ENCODE data around the gene CCDC187. TPM values are rescaled to one million over a fixed set of nuclear protein-coding genes. Genes with fewer than 3 reads are reported as not detected.

CCDC187 gene
- total RNA-seq, 1 experiment from 2014 or later = not detected

GRCh38 chr9:136252846-136253245, 51.0 kb downstream of the CCDC187 start:
- Histone ChIP-seq H3K27ac (no peak overlapping the region), H3K36me3 (no peaks in the 10 kb centered on the region), H3K4me1 (peaks cover 13% of the 10 kb centered on the region), H3K27me3 (peaks cover 67% of the 10 kb centered on the region), H3K4me3 (no peak overlapping the region), H3K9me3 (replicated peaks) (no peaks in the 10 kb centered on the region)
- DNase-seq = no peak

GRCh38 chr9:136252281-136252680, 51.6 kb downstream of the CCDC187 start:
- no peak for DNase-seq
- Histone ChIP-seq H3K36me3 (no peaks in the 10 kb centered on the region), H3K27me3 (peaks cover 69% of the 10 kb centered on the region), H3K4me1 (peaks cover 9% of the 10 kb centered on the region), H3K4me3 (no peak overlapping the region), H3K9me3 (replicated peaks) (no peaks in the 10 kb centered on the region), H3K27ac (no peak overlapping the region)

- H3K36me3 ChIP-seq = no peaks in the 10 kb centered on the region
- peaks cover 71% of the 10 kb centered on the region for H3K27me3 ChIP-seq
- no peaks in the 10 kb centered on the region for H3K9me3 ChIP-seq (replicated peaks)
- no peak overlapping the region for H3K4me3 ChIP-seq
- peaks cover 9% of the 10 kb centered on the region for H3K4me1 ChIP-seq
- no peak overlapping the region for H3K27ac ChIP-seq
- DNase-seq = no peak
Observed at GRCh38 chr9:136251264-136252115, 52.4 kb downstream of the CCDC187 start.

- peaks cover 68% of the 10 kb centered on the region for H3K27me3 ChIP-seq
- H3K27ac ChIP-seq = no peak overlapping the region
- no peaks in the 10 kb centered on the region for H3K36me3 ChIP-seq
Observed at GRCh38 chr9:136250676-136251075, 53.2 kb downstream of the CCDC187 start.

GRCh38 chr9:136249877-136250559, 53.9 kb downstream of the CCDC187 start:
- no peak for DNase-seq
- Histone ChIP-seq H3K9me3 (replicated peaks) (no peaks in the 10 kb centered on the region), H3K27ac (no peak overlapping the region), H3K4me1 (peaks cover 9% of the 10 kb centered on the region), H3K27me3 (peaks cover 63% of the 10 kb centered on the region), H3K36me3 (no peaks in the 10 kb centered on the region), H3K4me3 (no peak overlapping the region)

More at GRCh38 chr9:136250676-136251075, 53.2 kb downstream of the CCDC187 start:
- Histone ChIP-seq H3K9me3 (replicated peaks) (no peaks in the 10 kb centered on the region), H3K4me1 (peaks cover 13% of the 10 kb centered on the region), H3K4me3 (no peak overlapping the region)
- no peak for DNase-seq

GRCh38 chr9:136248951-136249876, 54.7 kb downstream of the CCDC187 start:
- no peak for DNase-seq
- no peak overlapping the region for H3K27ac ChIP-seq
- H3K9me3 ChIP-seq (replicated peaks) = no peaks in the 10 kb centered on the region
- no peak overlapping the region for H3K4me3 ChIP-seq
- no peaks in the 10 kb centered on the region for H3K36me3 ChIP-seq
- H3K27me3 ChIP-seq = peaks cover 57% of the 10 kb centered on the region
- H3K4me1 ChIP-seq = peaks cover 5% of the 10 kb centered on the region

GRCh38 chr9:136247947-136248637, 55.8 kb downstream of the CCDC187 start:
- DNase-seq = no peak
- peaks cover 56% of the 10 kb centered on the region for H3K27me3 ChIP-seq
- H3K4me3 ChIP-seq = no peak overlapping the region
- H3K9me3 ChIP-seq (replicated peaks) = no peaks in the 10 kb centered on the region
- no peaks in the 10 kb centered on the region; the same call in 1 of the 2 replicates for H3K36me3 ChIP-seq
- H3K27ac ChIP-seq = no peak overlapping the region
- peaks cover 14% of the 10 kb centered on the region for H3K4me1 ChIP-seq

GRCh38 chr9:136247551-136247916, 56.4 kb downstream of the CCDC187 start:
- Histone ChIP-seq H3K4me3 (no peak overlapping the region), H3K4me1 (peaks cover 14% of the 10 kb centered on the region), H3K9me3 (replicated peaks) (no peaks in the 10 kb centered on the region), H3K27ac (no peak overlapping the region), H3K36me3 (no peaks in the 10 kb centered on the region; the same call in 1 of the 2 replicates), H3K27me3 (peaks cover 56% of the 10 kb centered on the region)
- DNase-seq = no peak

GRCh38 chr9:136246849-136247550, 56.9 kb downstream of the CCDC187 start:
- Histone ChIP-seq H3K4me1 (peaks cover 14% of the 10 kb centered on the region), H3K27ac (no peak overlapping the region), H3K4me3 (no peak overlapping the region), H3K9me3 (replicated peaks) (no peaks in the 10 kb centered on the region), H3K27me3 (peaks cover 56% of the 10 kb centered on the region), H3K36me3 (no peaks in the 10 kb centered on the region; the same call in 1 of the 2 replicates)
- DNase-seq = no peak

GRCh38 chr9:136245219-136246150, 58.4 kb downstream of the CCDC187 start, which contains the start of gene QSOX2:
QSOX2 (minus strand) TSS chr9:136245812; CDS start chr9:136245803, 9 bp downstream.
- peak; percentile 85 to 87 for DNase-seq

GRCh38 chr9:136244969-136245218, 59.0 kb downstream of the CCDC187 start:
- Histone ChIP-seq H3K9me3 (replicated peaks) (no peaks in the 10 kb centered on the region), H3K27ac (peak overlapping the region; percentile 74), H3K4me3 (peak overlapping the region; percentile 79), H3K36me3 (peaks cover 5% of the 10 kb centered on the region), H3K4me1 (peaks cover 14% of the 10 kb centered on the region), H3K27me3 (peaks cover 39% of the 10 kb centered on the region)
- no peak for DNase-seq

More at GRCh38 chr9:136245219-136246150, 58.4 kb downstream of the CCDC187 start, which contains the start of gene QSOX2:
- no peaks in the 10 kb centered on the region for H3K9me3 ChIP-seq (replicated peaks)
- peak within 1 kb of the TSS; percentile 74 for H3K27ac ChIP-seq
- peaks cover 45% of the 10 kb centered on the region for H3K27me3 ChIP-seq
- H3K4me1 ChIP-seq = peaks cover 14% of the 10 kb centered on the region
- peak within 1 kb of the TSS; percentile 79 for H3K4me3 ChIP-seq
- H3K36me3 ChIP-seq = peaks cover 5% of the 10 kb centered on the region

GRCh38 chr9:136244122-136244968, 59.5 kb downstream of the CCDC187 start:
- H3K9me3 ChIP-seq (replicated peaks) = no peaks in the 10 kb centered on the region

More at GRCh38 chr9:136244122-136244968, 59.5 kb downstream of the CCDC187 start:
- peak overlapping the region; percentile 79 for H3K4me3 ChIP-seq
- H3K27me3 ChIP-seq = peaks cover 34% of the 10 kb centered on the region
- H3K4me1 ChIP-seq = peaks cover 14% of the 10 kb centered on the region
- peak overlapping the region; percentile 74 for H3K27ac ChIP-seq
- DNase-seq = peak in 1 of 2 experiments; percentile 41
- H3K36me3 ChIP-seq = peaks cover 5% of the 10 kb centered on the region
